DMS53 (cell line): ENCODE data around the gene RBM4B.
"Not testable (repeated sequence)": the region's sequence is repeated elsewhere in the genome, so short reads cannot be mapped to it uniquely, and the experiment has no call there.

Source experiments
- DNase-seq: peaks from one replicate; lab custom pipeline; 2025; lab: John Stamatoyannopoulos, UW

RBM4B gene

DNA sequence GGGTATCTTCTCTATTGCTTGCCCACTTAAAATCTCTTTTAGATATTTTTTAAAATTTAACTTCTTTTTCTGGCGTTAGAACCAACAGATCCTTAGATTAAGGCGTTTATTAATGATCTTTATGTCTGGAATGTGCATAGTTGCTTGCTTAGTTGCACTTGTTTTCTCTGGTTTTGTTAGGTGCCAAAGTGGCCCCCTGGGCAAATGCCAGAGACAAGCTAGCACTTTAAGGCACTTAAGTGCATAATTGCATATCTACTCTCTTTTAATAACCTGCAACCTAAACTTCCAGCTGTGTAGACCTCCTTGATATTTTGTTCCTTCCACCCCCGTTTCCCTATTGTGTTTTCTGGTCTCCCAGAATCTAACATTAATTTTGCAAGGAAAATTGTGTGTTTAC is 35.9 kb downstream of the RBM4B start:
- no peak for DNase-seq

DNA sequence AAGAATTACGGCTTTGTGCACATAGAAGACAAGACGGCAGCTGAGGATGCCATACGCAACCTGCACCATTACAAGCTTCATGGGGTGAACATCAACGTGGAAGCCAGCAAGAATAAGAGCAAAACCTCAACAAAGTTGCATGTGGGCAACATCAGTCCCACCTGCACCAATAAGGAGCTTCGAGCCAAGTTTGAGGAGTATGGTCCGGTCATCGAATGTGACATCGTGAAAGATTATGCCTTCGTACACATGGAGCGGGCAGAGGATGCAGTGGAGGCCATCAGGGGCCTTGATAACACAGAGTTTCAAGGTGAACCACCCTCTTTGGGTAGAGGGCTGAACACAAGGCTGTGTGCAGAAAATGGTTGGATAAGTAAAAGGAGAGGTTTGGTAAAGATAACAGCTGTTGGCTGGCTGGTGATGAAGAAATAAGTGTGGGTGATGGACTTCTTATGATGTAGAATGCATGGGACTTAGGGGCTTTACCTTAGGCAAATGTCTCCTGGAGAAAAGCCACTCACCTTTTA is 37.8 kb downstream of the RBM4B start:
- DNase-seq, result not testable (repeated sequence)

DNA sequence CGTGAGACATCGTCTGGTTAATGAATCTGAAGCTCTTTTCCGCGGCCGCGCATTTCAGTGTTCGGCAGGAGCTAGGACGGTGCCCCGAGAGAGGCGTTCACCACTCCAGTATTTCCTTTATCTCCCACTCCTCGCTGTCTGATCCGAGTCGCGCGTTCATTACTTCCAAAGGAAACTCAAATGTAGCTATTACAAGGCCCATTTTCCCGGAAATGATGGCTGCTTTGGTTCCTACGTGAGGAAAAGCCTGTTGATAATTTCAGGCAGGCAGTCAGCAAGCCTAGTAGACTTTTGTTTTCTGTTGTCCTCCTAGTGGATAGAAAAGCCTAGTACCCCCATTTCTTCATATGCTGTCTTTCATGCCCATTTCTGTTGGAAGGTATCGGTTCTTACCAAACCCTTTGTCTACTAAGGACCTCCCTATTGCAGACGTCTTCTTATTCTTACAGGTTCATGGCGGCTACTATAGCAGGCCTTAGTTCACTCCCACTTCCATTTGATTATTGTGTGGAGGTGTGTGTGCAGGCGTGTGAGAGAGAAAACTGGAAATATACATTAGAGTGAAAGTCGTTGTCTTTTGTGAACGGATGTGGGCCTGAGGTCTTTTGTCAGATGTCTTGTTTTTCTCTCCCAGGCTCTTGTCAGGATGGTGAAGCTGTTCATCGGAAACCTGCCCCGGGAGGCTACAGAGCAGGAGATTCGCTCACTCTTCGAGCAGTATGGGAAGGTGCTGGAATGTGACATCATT is 38.4 kb downstream of the RBM4B start:
- peak; percentile 73 for DNase-seq

GRCh38 chr11:66638177-66639065 is 39.3 kb downstream of the RBM4B start, which contains the start of gene RBM4:
TSS of gene RBM4 (plus strand) at chr11:66638703. CDS start at chr11:66639712, 1,009 bp downstream.
- DNase-seq, result peak; percentile 100

GRCh38 chr11:66637557-66638176 is 40.0 kb downstream of the RBM4B start:
- peak; percentile 82 for DNase-seq

- DNase-seq, result peak; percentile 50
Measured at GRCh38 chr11:66636411-66636810, 41.3 kb downstream of the RBM4B start.

DNA sequence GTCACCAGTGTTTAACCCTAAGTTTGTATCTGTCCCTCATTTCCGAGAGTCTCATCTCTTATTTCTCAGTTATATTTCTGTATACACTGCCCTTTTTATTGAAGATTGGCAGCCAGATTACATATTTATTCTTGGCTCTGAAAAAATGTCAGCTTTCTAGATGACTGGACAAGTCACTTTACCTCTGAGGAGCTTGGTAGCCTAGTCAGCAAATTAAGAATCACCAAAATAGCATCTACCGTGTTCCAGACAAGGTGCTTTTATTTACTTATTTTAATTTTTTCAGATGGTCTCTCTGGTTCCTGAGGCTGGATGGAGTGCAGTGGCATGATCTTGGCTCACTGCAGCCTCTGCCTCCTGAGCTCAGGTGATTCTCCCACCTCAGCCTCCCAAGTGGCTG is 44.7 kb downstream of the RBM4B start:
- DNase-seq, result no peak

DNA sequence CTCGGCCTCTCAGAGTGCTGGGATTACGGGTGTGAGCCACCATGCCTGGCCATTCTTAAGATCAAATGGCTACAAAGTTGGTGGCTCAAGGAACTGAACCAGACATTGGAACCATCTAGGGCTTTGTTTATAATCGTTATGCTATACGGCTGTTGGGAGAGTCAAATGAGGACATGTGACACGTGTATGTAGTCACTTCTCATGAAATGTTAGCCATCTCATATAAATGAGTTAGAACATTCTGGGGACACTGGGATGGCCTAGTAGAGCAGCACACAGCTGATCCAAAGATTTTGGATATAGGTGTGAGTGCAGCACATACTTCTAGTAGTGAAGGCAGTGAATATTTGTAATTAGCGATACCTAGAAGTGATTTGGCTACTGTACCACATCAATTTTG is 45.8 kb downstream of the RBM4B start:
- DNase-seq, result no peak

DNA sequence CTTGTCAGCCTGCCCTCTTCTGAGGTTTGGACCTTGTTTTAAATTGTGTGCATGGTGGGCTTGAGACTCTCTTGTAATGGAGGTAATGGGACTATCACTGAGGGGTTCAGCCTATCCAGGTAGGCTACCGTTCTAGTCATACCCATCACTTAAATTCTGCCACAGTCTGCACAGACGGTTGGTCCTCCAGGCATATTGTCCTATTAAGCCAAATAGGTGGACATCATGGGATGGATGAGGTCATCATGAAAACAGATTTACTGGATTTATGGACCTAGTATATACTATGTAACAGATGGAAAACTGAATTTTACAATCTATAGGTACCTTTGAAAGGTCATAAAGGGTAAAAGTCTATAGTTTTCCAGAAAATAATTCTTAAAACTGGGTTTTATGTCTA is 48.3 kb downstream of the RBM4B start:
- no peak for DNase-seq

DNA sequence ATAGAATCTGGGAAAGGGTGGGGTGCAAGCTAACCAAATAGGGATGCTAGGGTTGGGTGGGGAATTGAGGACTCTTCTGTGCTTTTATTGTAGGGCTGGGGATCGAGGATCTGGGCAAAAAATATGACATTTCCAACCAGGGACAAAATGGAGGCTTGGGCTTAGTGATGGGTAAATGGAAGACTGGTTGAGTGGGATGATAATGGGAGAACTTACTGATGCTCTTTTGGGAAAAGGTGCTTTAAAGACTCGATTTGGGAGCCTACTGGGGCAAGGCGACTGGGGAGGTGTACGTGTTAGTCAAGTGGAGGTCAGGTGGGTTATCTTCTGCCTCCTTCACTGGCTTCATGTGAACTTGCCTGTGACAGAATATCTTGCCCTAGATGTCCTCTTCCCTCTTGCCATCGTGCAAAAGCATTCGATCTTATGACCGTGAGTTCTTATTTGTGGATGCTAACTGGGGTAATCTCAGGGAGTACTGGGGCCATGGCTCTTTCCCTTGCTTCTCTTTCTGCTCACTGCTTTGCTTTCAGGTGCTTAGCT is 49.6 kb downstream of the RBM4B start:
- DNase-seq, result no peak

DNA sequence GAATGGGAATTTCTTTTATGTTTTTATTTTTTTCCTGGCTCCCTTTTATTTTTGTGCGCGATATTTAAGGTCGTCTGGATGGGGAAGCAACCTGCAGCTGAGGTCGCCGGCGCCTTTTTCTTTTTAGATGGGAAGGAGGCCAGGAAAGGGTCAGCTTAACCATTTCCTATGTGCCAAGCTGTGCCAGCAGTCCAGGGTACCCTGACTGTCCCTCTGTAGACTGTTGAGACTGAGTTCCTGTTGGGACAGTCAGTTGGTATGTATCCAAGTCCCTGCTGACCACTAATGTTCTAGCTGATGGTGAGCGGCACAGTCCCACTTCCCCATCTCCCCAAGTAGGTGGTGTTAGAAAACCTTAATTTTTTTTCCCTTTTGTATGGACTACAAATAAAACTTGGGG is 50.8 kb downstream of the RBM4B start:
- DNase-seq, result no peak

DNA sequence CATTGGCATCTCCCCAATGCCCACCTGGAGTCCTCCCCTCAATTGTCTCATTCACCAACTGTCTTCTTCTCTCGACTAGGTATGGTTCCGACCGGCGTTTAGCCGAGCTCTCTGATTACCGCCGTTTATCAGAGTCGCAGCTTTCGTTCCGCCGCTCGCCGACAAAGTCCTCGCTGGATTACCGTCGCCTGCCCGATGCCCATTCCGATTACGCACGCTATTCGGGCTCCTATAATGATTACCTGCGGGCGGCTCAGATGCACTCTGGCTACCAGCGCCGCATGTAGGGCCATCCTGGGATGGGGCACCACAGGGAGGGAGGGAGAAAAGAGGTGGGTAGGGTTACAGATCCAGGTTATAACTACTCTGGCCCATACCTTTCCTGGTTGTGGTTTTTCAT is 51.3 kb downstream of the RBM4B start:
- DNase-seq, result no peak

GRCh38 chr11:66625752-66626149 is 51.9 kb downstream of the RBM4B start:
- DNase-seq, result no peak

DNA sequence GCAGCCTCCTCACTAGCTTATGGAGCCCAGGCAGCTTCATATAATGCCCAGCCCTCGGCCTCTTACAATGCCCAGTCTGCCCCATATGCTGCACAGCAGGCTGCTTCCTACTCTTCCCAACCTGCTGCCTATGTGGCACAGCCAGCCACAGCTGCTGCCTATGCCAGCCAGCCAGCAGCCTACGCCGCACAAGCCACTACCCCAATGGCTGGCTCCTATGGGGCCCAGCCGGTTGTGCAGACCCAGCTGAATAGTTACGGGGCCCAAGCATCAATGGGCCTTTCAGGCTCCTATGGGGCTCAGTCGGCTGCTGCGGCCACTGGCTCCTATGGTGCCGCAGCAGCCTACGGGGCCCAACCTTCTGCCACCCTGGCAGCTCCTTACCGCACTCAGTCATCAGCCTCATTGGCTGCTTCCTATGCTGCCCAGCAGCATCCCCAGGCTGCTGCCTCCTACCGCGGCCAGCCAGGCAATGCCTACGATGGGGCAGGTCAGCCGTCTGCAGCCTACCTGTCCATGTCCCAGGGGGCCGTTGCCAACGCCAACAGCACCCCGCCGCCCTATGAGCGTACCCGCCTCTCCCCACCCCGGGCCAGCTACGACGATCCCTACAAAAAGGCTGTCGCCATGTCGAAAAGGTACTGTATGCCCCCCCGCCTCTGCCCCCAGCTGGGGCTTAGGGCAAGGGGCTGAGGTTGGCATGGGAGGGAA is 52.5 kb downstream of the RBM4B start:
- DNase-seq, result no peak

DNA sequence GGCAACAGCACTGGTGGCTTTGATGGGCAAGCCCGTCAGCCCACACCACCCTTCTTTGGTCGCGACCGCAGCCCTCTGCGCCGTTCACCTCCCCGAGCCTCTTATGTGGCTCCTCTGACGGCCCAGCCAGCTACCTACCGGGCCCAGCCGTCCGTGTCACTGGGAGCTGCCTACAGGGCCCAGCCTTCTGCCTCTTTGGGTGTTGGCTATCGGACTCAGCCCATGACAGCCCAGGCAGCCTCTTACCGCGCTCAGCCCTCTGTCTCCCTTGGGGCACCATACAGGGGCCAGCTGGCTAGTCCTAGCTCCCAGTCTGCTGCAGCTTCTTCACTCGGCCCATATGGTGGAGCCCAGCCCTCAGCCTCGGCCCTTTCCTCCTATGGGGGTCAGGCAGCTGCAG is 53.2 kb downstream of the RBM4B start:
- DNase-seq, result no peak

- peak; percentile 56 for DNase-seq
Measured at GRCh38 chr11:66619080-66619554, 58.6 kb downstream of the RBM4B start.

- DNase-seq, result peak; percentile 89
Measured at GRCh38 chr11:66617155-66617834, 60.4 kb downstream of the RBM4B start.

DNA sequence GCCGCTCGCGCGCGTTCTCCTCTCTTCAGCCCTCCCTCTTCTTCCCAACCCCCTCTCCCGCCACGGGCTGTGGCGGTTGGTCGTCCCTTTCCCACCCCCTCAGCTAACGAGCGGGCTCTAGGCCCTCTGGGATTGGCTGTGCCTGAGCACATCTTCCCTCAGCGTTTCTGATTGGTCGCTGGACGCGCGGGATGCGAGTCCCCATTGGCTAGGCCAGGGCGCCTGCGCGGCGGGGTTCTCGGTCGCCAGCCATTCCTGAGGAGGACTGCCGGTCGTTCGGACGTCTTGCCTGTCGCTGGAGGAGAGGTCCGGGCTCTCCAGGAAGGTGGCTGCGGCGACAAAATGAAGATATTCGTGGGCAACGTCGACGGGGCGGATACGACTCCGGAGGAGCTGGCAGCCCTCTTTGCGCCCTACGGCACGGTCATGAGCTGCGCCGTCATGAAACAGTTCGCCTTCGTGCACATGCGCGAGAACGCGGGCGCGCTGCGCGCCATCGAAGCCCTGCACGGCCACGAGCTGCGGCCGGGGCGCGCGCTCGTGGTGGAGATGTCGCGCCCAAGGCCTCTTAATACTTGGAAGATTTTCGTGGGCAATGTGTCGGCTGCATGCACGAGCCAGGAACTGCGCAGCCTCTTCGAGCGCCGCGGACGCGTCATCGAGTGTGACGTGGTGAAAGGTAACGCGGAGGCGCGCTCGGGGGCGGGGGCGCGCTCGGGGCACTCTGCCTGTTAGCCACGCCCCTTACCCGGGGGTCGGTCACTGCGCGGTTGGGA is 61.1 kb downstream of the RBM4B start, which contains the start of gene RBM14:
TSS of gene RBM14 (plus strand) at position 252 of the 776 bp plus-strand sequence. CDS start at position 343, 91 bp downstream.
- DNase-seq, result peak; percentile 100
